Heart left ventricle (tissue), 16 donors: ENCODE data around the gene SPECC1L. TPM values are rescaled to one million over a fixed set of nuclear protein-coding genes. Genes with fewer than 3 reads are reported as not detected.
"Not testable (repeated sequence)": the region's sequence is repeated elsewhere in the genome, so short reads cannot be mapped to it uniquely, and the experiment has no call there.

Source experiments
- ATAC-seq, 4 donors: fragments of 200-7000 bp; cut with Tn5 transposase; one replicate each; pipeline ENCODE4 v1.9.1; 2020 to 2022; ENCODE audit warnings: moderate library complexity in 4 of 4, mild to moderate bottlenecking in 3 of 4, moderate number of reproducible peaks in 1 of 4
- DNase-seq, 5 donors: peaks; one replicate each; pipeline ENCODE4 v3.0.0-alpha.2; 2020
- H3K27ac ChIP-seq, 12 donors: fragments of 200-600 bp; sonication (generic) in 4 of 12; one replicate each; pipeline versions ENCODE4 v1.5.0 to v1.8.0; 2016 to 2022; ENCODE audit warnings: mild to moderate bottlenecking in 2 of 12
- H3K27me3 ChIP-seq, 9 donors: fragments of 200-600 bp; sonication (generic) in 2 of 9; one replicate each; pipeline versions ENCODE4 v1.5.1 to v1.8.0; 2016 to 2022; ENCODE audit warnings: mild to moderate bottlenecking in 3 of 9
- H3K36me3 ChIP-seq, 9 donors: fragments of 200-600 bp; sonication (generic) in 2 of 9; one replicate each; pipeline versions ENCODE4 v1.5.0 to v1.8.0; 2018 to 2022; ENCODE audit warnings: mild to moderate bottlenecking in 2 of 9
- H3K4me1 ChIP-seq, 12 donors: fragments of 200-600 bp; sonication (generic) in 4 of 12; one replicate each; pipeline versions ENCODE4 v1.5.0 to v1.8.0; 2016 to 2022; ENCODE audit warnings: mild to moderate bottlenecking in 3 of 12
- H3K4me3 ChIP-seq, 12 donors: fragments of 200-600 bp; sonication (generic) in 4 of 12; one replicate each; pipeline versions ENCODE4 v1.5.0 to v1.8.0; 2017 to 2022; ENCODE audit warnings: mild to moderate bottlenecking in 9 of 12, moderate library complexity in 4 of 12
- H3K9me3 ChIP-seq, 12 donors: fragments of 200-600 bp; sonication (generic) in 4 of 12; one replicate each; pipeline versions ENCODE4 v1.5.0 to v1.8.0; 2016 to 2022; ENCODE audit warnings: mild to moderate bottlenecking in 1 of 12
- CTCF ChIP-seq, 12 donors: fragments of 200-600 bp; sonication (generic) in 4 of 12; IDR thresholded peaks; one replicate each; pipeline versions ENCODE4 v1.5.0 to v1.8.0; 2018 to 2022; ENCODE audit warnings: antibody characterized with exemption in 12 of 12, mild to moderate bottlenecking in 5 of 12
- POLR2A ChIP-seq, 2 donors: fragments of 450-650 bp; IDR thresholded peaks; one replicate each; pipeline ENCODE4 v1.6.1; 2017; ENCODE audit warnings: antibody characterized with exemption in 2 of 2, mild to moderate bottlenecking in 2 of 2, moderate library complexity in 2 of 2
- WGBS, 4 donors: extraction: QIAGEN DNeasy Blood & Tissue Kit in 2 of 4; methylation state at CpG; one replicate each; pipeline versions ENCODE4 v1.1.5 to v1.1.7; 2013 to 2018; 5-methylcytosine and 5-hydroxymethylcytosine counted together
- intact Hi-C, 10 donors: fragments of 100-400 bp; cut with DNase I; formaldehyde crosslinking; loops; one replicate each; pipeline versions ENCODE4 v1.11.1 to v1.14.2; 2022
- polyA plus RNA-seq, 2 donors: library from polyadenylated mRNA; stranded (reverse); fragments of 200-250 nt; gene quantifications; one replicate each; pipeline ENCODE4 v1.2.3, GENCODE V29; 2013
- total RNA-seq, 9 donors: library from RNA; depleted of rRNA in 2 of 9; stranded (reverse); fragments of >200 nt in 2 of 9; fragmentation: NEBNext Ultra II Directional in 3 of 9; extraction: Animal tissue kit (Norgen Biotek cat#: 25700) in 3 of 9; gene quantifications; one replicate each; pipeline versions ENCODE4 v1.1.0 to v1.2.4, GENCODE V29; 2016 to 2023
- donor health status: ischemic (EF 13 %, LVEDD 7.1; RV severe dilation, severe dysfunction).
- donor health status: healthy with polysubstance abuse.
- donor health status: DM: no; HTN: yes; CAD: no.
- donor health status: DM: no; HTN: no; CAD: no.
- donor health status: ischemic (EF 25% LVEDD 6.9; RV normal size, moderate dysfunction).
- donor health status: ischemic (EF 25% LVEDD 5.7; RV mildly dilated, moderate dysfunction).
- donor health status: healthy.
- donor health status: DM: yes; HTN: yes; CAD: no.
- donor health status: ischemic (EF 35%, LVEDD 5.7; RV mildly dilated, moderate dysfunction).
- donor health status: nonischemic (EF 11% LVEDD 7.7; RV severe dilation, severe dysfunction).
- donor health status: DM: yes; HTN: yes; CAD: no.
- donor health status: PGD.
- donor health status: ischemic (EF 29% LVEDD 5.4; RV normal size, mild dysfunction).
- donor health status: nonischemic (EF 23%, LVEDD 6.1; RV moderate dilation, normal function).

The SPECC1L gene
- total and polyA plus RNA-seq, 11 donors: 9.8 to 65.3 (median 38.9) TPM

DNA sequence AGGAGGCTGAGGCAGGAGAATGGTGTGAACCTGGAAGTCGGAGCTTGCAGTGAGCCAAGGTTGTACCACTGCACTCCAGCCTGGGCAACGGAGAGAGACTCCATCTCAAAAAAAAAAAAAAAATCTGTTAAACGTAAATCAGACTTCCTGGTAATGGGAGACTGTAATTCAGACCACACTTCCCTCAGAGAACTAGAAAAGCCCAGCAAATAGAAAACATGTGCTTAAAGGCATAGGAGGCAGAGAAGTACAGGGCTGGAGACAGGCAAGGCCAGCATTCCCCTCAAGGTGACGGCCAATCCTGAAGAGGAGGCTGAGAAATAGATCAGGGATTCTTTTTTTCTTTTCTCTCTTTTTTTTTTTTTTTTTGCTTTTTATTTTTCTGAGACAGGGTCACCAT lies 34.0 kb upstream of the SPECC1L start:
- no peak overlapping the region for H3K4me3 ChIP-seq
- no peak for ATAC-seq
- H3K27ac ChIP-seq: no peak overlapping the region
- intact Hi-C loops: no loop called here
- no peaks in the 10 kb centered on the region for H3K9me3 ChIP-seq
- TF ChIP-seq POLR2A (IDR thresholded peaks at IDR 0.05) (no peak), CTCF (IDR thresholded peaks at IDR 0.05) (no peak)
- no peaks in the 10 kb centered on the region for H3K27me3 ChIP-seq
- H3K36me3 ChIP-seq: peaks cover 0 to 8% (median 0%) of the 10 kb centered on the region in 9 donors
- WGBS, 4 donors: 70 to 86% (median 80%) methylated on average over 4 of the region's 4 CpGs
- H3K4me1 ChIP-seq: peaks cover 0 to 18% (median 0%) of the 10 kb centered on the region in 12 donors
- no peak for DNase-seq

DNA sequence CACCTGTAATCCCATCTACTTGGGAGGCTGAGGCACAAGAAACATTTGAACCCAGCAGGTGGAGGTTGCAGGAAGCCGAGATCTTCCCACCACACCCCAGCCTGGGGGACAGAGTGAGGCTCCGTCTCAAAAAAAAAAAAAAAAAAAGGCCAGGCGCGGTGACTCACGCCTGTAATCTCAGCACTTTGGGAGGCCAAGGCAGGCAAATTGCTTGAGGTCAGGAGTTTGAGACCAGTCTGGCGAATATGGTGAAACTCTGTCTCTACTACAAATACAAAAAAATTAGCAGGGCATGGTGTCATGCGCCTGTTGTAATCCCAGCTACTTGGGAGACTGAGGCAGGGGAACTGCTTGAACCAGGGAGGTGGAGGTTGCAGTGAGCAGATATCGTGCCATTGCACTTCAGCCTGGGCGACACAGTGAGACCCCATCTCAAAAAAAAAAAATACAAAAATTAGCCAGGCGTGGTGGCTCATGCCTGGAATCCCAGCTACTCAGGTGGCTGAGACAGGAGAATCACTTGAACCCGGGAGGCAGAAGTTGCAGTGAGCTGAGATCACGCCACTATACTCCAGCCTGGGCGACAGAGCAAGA lies 32.4 kb upstream of the SPECC1L start:
- H3K4me3 ChIP-seq, DNase-seq, H3K27ac ChIP-seq, intact Hi-C loops, H3K27me3 ChIP-seq, H3K9me3 ChIP-seq, H3K36me3 ChIP-seq, ATAC-seq: not testable (repeated sequence)
- 93 to 95% (median 95%) methylated on average over 13 of the region's 13 CpGs for WGBS, 4 donors
- peaks cover 0 to 30% (median 10%) of the 10 kb centered on the region in 12 donors for H3K4me1 ChIP-seq

DNA sequence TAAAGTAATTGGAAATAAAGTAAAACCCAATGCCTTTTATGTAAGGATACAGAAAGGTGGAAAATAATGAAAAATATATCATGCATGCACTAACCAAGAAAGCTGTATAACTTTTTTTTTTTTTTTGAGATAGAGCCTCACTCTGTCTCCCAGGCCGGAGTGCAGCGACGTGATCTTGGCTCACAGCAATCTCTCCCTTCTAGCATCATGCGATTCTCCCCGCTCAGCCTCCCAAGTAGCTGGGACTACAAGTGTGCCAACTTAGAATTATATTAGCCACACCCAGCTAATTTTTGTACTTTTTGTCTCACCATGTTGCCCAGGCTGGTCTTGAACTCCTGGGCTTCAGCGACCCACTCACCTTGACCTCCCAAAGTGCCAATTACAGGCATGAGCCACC lies 30.2 kb upstream of the SPECC1L start:
- H3K27ac ChIP-seq: peak overlapping the region in 6 of 12 donors; percentile 9 to 54 (median 30)
- H3K4me1 ChIP-seq: peaks cover 0 to 44% (median 15%) of the 10 kb centered on the region in 12 donors
- peak overlapping the region in 1 of 12 donors; percentile 2 for H3K4me3 ChIP-seq
- no peaks in the 10 kb centered on the region for H3K27me3 ChIP-seq
- intact Hi-C loops: loop anchor here in 2 of 10 donors (5.0 to 10.0 kb wide), 2 partner anchors 33 to 136 kb away; no protein-coding TSS in a partner anchor
- no peaks in the 10 kb centered on the region for H3K36me3 ChIP-seq
- DNase-seq: peak in 1 of 5 donors; percentile 47
- TF ChIP-seq CTCF (IDR thresholded peaks at IDR 0.05) (no peak), POLR2A (IDR thresholded peaks at IDR 0.05) (no peak)
- WGBS, 4 donors: 64 to 85% (median 76%) methylated on average over 6 of the region's 6 CpGs
- ATAC-seq: no peak
- H3K9me3 ChIP-seq: no peaks in the 10 kb centered on the region

GRCh38 chr22:24240985-24241692 lies 29.5 kb upstream of the SPECC1L start:
- not testable (repeated sequence) for H3K27me3 ChIP-seq, H3K9me3 ChIP-seq, H3K36me3 ChIP-seq, ATAC-seq
- H3K4me1 ChIP-seq: peaks cover 0 to 50% (median 23%) of the 10 kb centered on the region in 12 donors
- intact Hi-C loops: loop anchor here in 2 of 10 donors (5.0 to 10.0 kb wide), 2 partner anchors 34 to 136 kb away; no protein-coding TSS in a partner anchor
- H3K4me3 ChIP-seq: peak overlapping the region in 1 of 12 donors; percentile 2
- peak in 1 of 5 donors; percentile 1 for DNase-seq
- 84 to 86% (median 85%) methylated on average over 9 of the region's 9 CpGs for WGBS, 4 donors
- H3K27ac ChIP-seq: peak overlapping the region in 7 of 12 donors; percentile 9 to 58 (median 30)

- intact Hi-C loops: loop anchor here in 2 of 10 donors (5.0 to 10.0 kb wide), 2 partner anchors 36 to 139 kb away; no protein-coding TSS in a partner anchor
- Histone ChIP-seq H3K4me3 (peak overlapping the region in 10 of 12 donors; percentile 11 to 65 (median 52)), H3K4me1 (peaks cover 5 to 68% (median 38%) of the 10 kb centered on the region in 12 donors), H3K27ac (peak overlapping the region in 10 of 12 donors; percentile 50 to 97 (median 72))
- H3K9me3 ChIP-seq, H3K27me3 ChIP-seq, H3K36me3 ChIP-seq: not testable (repeated sequence)
- 24 to 56% (median 48%) methylated on average over 1 to 3 of the region's 3 CpGs for whole genome bisulfite sequencing, 4 donors
- peak in 1 of 4 donors; percentile 18 for ATAC-seq
- DNase-seq: peak in 2 of 5 donors; percentile 65 to 79
Measured at GRCh38 chr22:24243417-24243816, 27.2 kb upstream of the SPECC1L start.
